HepG2 (cell line): ENCODE results near the gene HSPA1L. TPM values are rescaled to one million over a fixed set of nuclear protein-coding genes. Genes with fewer than 3 reads are reported as not detected.

Experiments
- FOXO1 ChIP-seq: sonication (generic); formaldehyde crosslinking; IDR thresholded peaks from 2 replicates; pipeline ENCODE4 v1.4.0; 2020; ENCODE audit warnings: missing genetic modification reagents
- HIVEP1 ChIP-seq: sonication (generic); formaldehyde crosslinking; IDR thresholded peaks from 2 replicates; pipeline ENCODE4 v1.4.0; 2020; ENCODE audit warnings: mild to moderate bottlenecking, missing genetic modification reagents
- MED8 ChIP-seq: sonication (generic); formaldehyde crosslinking; IDR thresholded peaks from 2 replicates; pipeline ENCODE4 v1.8.1; 2023; ENCODE audit warnings: mild to moderate bottlenecking, missing genetic modification reagents; ENCODE audit not compliant: insufficient replicate concordance
- SMARCC2 ChIP-seq: fragments of 450-650 bp; IDR thresholded peaks from 2 replicates; pipeline ENCODE4 v1.6.1; 2017; ENCODE audit warnings: antibody characterized with exemption, mild to moderate bottlenecking
- ZFP90 ChIP-seq: sonication (generic); formaldehyde crosslinking; IDR thresholded peaks from 2 replicates; pipeline ENCODE4 v1.8.0; 2022; ENCODE audit warnings: missing genetic modification reagents, mild to moderate bottlenecking, inconsistent platforms, borderline replicate concordance
- ZNF496 ChIP-seq: sonication (generic); formaldehyde crosslinking; IDR thresholded peaks from 2 replicates; pipeline ENCODE4 v1.8.1; 2023; ENCODE audit warnings: mild to moderate bottlenecking, moderate library complexity, missing genetic modification reagents; ENCODE audit not compliant: insufficient replicate concordance
- ZNF629 ChIP-seq: sonication (generic); formaldehyde crosslinking; conservative IDR thresholded peaks from 2 replicates; pipeline ENCODE4 v1.5.0; 2020; ENCODE audit warnings: missing genetic modification reagents
- ZNF674 ChIP-seq: sonication (generic); formaldehyde crosslinking; IDR thresholded peaks from 2 replicates; pipeline ENCODE4 v1.5.0; 2020; ENCODE audit warnings: low read depth, mild to moderate bottlenecking, missing genetic modification reagents
- polyA plus RNA-seq, 8 experiments: library from polyadenylated mRNA; depleted of rRNA in 3 of 8; stranded (reverse) in 7 of 8; unstranded in 1 of 8; fragments of >200 nt; fragmentation: Illumina TruSeq in 4 of 8; extraction: Trizol in 4 of 8; gene quantifications; 2 replicates each; pipeline versions ENCODE4 v1.2.1 to v1.2.3, GENCODE V29; 2011 to 2016; ENCODE audit warnings: low read depth in 4 of 8, missing spikeins in 1 of 8, mixed read lengths in 1 of 8; ENCODE audit not compliant: insufficient read depth in 1 of 8
- total RNA-seq, 5 experiments: library from RNA; depleted of rRNA; stranded (reverse); fragments of >200 nt; fragmentation: Illumina TruSeq; extraction: Trizol; gene quantifications; 2 replicates each; pipeline ENCODE4 v1.2.3, GENCODE V29; 2016; ENCODE audit warnings: low read depth in 1 of 5
- TF ChIP-seq, protein P1 (sequence below): sonication (generic); formaldehyde crosslinking; IDR thresholded peaks from 2 replicates; pipeline ENCODE4 v1.5.0; 2020; ENCODE audit warnings: mild to moderate bottlenecking, missing genetic modification reagents, borderline replicate concordance
- TF ChIP-seq, protein P2 (sequence below): fragments of 450-650 bp; IDR thresholded peaks from 2 replicates; pipeline ENCODE4 v1.6.1; 2016
- TF ChIP-seq, protein P3 (sequence below): sonication (generic); formaldehyde crosslinking; IDR thresholded peaks from 2 replicates; pipeline ENCODE4 v1.8.1; 2023; ENCODE audit warnings: mild to moderate bottlenecking, inconsistent platforms, moderate library complexity, missing genetic modification reagents, borderline replicate concordance
- TF ChIP-seq, protein P4 (sequence below): sonication (generic); formaldehyde crosslinking; IDR thresholded peaks from 2 replicates; pipeline ENCODE4 v1.4.0; 2020; ENCODE audit warnings: mild to moderate bottlenecking, missing genetic modification reagents
- TF ChIP-seq, protein P5 (sequence below): sonication (generic); formaldehyde crosslinking; IDR thresholded peaks from 2 replicates; pipeline ENCODE4 v1.5.0; 2020; ENCODE audit warnings: missing genetic modification reagents
- TF ChIP-seq, protein P6 (sequence below): sonication (generic); formaldehyde crosslinking; IDR thresholded peaks from 2 replicates; pipeline ENCODE4 v1.9.0; 2021; ENCODE audit warnings: missing genetic modification reagents, mild to moderate bottlenecking, borderline replicate concordance

HSPA1L gene
- total and polyA plus RNA-seq, 2 of the 13 experiments (the other 11 are each of a cell fraction or from before 2014, with no cell fraction given), result 0.55 to 1.0 TPM

DNA sequence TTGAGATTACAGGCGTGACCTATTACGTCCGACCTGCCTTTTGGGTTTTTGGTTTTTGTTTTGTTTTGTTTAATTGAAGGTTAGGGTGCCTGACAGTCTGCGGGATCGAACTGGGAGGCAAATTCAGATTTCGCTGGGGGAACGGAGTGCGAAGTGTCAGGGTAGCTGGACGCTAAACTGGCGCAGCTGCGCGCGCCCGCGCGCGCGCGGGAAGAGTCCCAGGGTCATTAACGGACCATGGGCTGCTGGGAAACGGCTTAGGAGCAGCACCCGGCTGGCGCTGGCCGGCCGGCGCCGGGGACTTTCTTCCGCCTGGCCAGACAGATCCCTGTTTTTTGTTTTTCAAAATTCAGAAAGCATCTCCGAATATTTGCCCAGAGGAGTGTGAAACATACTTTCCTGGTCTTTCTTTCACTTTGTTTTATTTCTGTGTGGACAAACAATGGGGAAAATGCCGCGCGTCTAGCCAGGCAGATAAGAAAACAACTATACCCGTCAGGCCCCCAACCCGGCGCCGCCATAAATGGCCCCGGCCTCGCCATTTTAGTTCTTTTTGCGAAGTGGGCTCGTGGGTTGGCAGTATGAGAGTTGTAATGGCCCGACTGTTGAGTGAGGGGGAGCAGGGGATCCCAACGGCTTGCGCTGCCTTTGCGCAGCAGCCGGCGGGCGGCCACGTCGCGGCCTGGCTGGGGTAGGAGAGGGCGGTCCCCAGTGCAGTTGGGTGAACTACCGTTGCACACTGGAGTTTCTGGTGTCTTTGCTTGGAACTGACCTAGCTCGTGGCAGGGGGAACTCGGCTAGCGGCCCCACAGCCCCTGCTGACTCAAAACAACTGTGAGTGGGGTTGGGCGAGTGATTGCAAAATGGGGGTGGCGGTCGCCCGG, 19.5 kb upstream of the HSPA1L start (continued):
- peak; percentile 63 for TF ChIP-seq ZNF629
- TF ChIP-seq SMARCC2, result no peak
- TF ChIP-seq, protein P1, sequence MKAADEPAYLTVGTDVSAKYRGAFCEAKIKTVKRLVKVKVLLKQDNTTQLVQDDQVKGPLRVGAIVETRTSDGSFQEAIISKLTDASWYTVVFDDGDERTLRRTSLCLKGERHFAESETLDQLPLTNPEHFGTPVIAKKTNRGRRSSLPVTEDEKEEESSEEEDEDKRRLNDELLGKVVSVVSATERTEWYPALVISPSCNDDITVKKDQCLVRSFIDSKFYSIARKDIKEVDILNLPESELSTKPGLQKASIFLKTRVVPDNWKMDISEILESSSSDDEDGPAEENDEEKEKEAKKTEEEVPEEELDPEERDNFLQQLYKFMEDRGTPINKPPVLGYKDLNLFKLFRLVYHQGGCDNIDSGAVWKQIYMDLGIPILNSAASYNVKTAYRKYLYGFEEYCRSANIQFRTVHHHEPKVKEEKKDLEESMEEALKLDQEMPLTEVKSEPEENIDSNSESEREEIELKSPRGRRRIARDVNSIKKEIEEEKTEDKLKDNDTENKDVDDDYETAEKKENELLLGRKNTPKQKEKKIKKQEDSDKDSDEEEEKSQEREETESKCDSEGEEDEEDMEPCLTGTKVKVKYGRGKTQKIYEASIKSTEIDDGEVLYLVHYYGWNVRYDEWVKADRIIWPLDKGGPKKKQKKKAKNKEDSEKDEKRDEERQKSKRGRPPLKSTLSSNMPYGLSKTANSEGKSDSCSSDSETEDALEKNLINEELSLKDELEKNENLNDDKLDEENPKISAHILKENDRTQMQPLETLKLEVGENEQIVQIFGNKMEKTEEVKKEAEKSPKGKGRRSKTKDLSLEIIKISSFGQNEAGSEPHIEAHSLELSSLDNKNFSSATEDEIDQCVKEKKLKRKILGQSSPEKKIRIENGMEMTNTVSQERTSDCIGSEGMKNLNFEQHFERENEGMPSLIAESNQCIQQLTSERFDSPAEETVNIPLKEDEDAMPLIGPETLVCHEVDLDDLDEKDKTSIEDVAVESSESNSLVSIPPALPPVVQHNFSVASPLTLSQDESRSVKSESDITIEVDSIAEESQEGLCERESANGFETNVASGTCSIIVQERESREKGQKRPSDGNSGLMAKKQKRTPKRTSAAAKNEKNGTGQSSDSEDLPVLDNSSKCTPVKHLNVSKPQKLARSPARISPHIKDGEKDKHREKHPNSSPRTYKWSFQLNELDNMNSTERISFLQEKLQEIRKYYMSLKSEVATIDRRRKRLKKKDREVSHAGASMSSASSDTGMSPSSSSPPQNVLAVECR (CRISPR knock-in tag), result peak; percentile 95
- TF ChIP-seq, protein P2, sequence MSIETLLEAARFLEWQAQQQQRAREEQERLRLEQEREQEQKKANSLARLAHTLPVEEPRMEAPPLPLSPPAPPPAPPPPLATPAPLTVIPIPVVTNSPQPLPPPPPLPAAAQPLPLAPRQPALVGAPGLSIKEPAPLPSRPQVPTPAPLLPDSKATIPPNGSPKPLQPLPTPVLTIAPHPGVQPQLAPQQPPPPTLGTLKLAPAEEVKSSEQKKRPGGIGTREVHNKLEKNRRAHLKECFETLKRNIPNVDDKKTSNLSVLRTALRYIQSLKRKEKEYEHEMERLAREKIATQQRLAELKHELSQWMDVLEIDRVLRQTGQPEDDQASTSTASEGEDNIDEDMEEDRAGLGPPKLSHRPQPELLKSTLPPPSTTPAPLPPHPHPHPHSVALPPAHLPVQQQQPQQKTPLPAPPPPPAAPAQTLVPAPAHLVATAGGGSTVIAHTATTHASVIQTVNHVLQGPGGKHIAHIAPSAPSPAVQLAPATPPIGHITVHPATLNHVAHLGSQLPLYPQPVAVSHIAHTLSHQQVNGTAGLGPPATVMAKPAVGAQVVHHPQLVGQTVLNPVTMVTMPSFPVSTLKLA, result peak; percentile 29; the same call in 1 of the 2 replicates
- peak; percentile 73 for TF ChIP-seq FOXO1 (CRISPR knock-in tag)
- TF ChIP-seq, protein P3, sequence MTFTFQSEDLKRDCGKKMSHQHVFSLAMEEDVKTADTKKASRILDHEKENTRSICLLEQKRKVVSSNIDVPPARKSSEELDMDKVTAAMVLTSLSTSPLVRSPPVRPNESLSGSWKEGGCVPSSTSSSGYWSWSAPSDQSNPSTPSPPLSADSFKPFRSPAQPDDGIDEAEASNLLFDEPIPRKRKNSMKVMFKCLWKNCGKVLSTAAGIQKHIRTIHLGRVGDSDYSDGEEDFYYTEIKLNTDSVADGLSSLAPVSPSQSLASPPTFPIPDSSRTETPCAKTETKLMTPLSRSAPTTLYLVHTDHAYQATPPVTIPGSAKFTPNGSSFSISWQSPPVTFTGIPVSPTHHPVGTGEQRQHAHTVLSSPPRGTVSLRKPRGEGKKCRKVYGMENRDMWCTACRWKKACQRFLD (CRISPR knock-in tag), result peak; percentile 85; the same call in 1 of the 2 replicates
- peak; percentile 66 for TF ChIP-seq MED8 (CRISPR knock-in tag)
- no peak for TF ChIP-seq ZNF496 (CRISPR knock-in tag)
- TF ChIP-seq, protein P4, sequence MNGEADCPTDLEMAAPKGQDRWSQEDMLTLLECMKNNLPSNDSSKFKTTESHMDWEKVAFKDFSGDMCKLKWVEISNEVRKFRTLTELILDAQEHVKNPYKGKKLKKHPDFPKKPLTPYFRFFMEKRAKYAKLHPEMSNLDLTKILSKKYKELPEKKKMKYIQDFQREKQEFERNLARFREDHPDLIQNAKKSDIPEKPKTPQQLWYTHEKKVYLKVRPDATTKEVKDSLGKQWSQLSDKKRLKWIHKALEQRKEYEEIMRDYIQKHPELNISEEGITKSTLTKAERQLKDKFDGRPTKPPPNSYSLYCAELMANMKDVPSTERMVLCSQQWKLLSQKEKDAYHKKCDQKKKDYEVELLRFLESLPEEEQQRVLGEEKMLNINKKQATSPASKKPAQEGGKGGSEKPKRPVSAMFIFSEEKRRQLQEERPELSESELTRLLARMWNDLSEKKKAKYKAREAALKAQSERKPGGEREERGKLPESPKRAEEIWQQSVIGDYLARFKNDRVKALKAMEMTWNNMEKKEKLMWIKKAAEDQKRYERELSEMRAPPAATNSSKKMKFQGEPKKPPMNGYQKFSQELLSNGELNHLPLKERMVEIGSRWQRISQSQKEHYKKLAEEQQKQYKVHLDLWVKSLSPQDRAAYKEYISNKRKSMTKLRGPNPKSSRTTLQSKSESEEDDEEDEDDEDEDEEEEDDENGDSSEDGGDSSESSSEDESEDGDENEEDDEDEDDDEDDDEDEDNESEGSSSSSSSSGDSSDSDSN (CRISPR knock-in tag), result peak; percentile 79
- no peak for TF ChIP-seq ZNF674 (CRISPR knock-in tag)
- peak; percentile 76 for TF ChIP-seq HIVEP1
- TF ChIP-seq, protein P5, sequence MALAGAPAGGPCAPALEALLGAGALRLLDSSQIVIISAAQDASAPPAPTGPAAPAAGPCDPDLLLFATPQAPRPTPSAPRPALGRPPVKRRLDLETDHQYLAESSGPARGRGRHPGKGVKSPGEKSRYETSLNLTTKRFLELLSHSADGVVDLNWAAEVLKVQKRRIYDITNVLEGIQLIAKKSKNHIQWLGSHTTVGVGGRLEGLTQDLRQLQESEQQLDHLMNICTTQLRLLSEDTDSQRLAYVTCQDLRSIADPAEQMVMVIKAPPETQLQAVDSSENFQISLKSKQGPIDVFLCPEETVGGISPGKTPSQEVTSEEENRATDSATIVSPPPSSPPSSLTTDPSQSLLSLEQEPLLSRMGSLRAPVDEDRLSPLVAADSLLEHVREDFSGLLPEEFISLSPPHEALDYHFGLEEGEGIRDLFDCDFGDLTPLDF (CRISPR knock-in tag), result peak; percentile 100
- TF ChIP-seq ZFP90 (CRISPR knock-in tag), result peak; percentile 91; the same call in 1 of the 2 replicates
- TF ChIP-seq, protein P6, sequence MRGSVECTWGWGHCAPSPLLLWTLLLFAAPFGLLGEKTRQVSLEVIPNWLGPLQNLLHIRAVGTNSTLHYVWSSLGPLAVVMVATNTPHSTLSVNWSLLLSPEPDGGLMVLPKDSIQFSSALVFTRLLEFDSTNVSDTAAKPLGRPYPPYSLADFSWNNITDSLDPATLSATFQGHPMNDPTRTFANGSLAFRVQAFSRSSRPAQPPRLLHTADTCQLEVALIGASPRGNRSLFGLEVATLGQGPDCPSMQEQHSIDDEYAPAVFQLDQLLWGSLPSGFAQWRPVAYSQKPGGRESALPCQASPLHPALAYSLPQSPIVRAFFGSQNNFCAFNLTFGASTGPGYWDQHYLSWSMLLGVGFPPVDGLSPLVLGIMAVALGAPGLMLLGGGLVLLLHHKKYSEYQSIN (CRISPR knock-in tag), result no peak
